ENCODE results near the gene MYPN. TPM values are rescaled to one million over a fixed set of nuclear protein-coding genes. Genes with fewer than 3 reads are reported as not detected.

The MYPN gene
- total and polyA plus RNA-seq, 2 experiments from 2014 or later: not detected

DNA sequence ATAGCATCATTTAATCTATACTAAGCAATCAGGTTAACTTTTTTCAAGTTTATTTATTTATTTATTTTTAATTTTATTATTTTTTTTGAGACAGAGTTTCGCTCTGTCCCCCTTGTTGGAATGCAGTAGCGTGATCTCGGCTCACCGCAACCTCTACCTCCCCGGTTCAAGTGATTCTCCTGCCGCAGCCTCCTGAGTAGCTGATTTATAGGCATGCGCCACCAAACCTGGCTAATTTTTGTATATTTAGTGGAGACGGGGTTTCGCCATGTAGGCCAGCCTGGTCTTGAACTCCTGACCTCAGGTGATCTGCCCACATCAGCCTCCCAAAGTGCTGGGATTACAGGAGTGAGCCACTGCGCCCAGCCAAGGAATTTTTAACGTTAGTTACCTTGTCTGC lies 635 bp upstream of the MYPN start:
- no peak for TF ChIP-seq ZNF462 (CRISPR knock-in tag; IDR thresholded peaks at IDR 0.05)
- TF ChIP-seq POLR2AphosphoS5 (IDR thresholded peaks at IDR 0.05; ENCODE audit: low read depth): no peak
- no peak for TF ChIP-seq STAT1 (IDR thresholded peaks at IDR 0.05; ENCODE audit: unreplicated experiment)
- no peak for TF ChIP-seq EZH2 (IDR thresholded peaks at IDR 0.05; ENCODE audit: low read depth, unreplicated experiment)
- no peak for TF ChIP-seq ETS1 (IDR thresholded peaks at IDR 0.05)
- TF ChIP-seq, protein P1, sequence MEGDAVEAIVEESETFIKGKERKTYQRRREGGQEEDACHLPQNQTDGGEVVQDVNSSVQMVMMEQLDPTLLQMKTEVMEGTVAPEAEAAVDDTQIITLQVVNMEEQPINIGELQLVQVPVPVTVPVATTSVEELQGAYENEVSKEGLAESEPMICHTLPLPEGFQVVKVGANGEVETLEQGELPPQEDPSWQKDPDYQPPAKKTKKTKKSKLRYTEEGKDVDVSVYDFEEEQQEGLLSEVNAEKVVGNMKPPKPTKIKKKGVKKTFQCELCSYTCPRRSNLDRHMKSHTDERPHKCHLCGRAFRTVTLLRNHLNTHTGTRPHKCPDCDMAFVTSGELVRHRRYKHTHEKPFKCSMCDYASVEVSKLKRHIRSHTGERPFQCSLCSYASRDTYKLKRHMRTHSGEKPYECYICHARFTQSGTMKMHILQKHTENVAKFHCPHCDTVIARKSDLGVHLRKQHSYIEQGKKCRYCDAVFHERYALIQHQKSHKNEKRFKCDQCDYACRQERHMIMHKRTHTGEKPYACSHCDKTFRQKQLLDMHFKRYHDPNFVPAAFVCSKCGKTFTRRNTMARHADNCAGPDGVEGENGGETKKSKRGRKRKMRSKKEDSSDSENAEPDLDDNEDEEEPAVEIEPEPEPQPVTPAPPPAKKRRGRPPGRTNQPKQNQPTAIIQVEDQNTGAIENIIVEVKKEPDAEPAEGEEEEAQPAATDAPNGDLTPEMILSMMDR (conservative IDR thresholded peaks at IDR 0.05; ENCODE audit: low read depth in 2 of 2): no peak
- no peak for TF ChIP-seq REST (IDR thresholded peaks at IDR 0.05; ENCODE audit: unreplicated experiment)
- TF ChIP-seq NANOG (IDR thresholded peaks at IDR 0.05; ENCODE audit: borderline replicate concordance): no peak
- TF ChIP-seq EZH2phosphoT487 (IDR thresholded peaks at IDR 0.05; ENCODE audit: unreplicated experiment): no peak
- TF ChIP-seq JUNB (IDR thresholded peaks at IDR 0.05; ENCODE audit: unreplicated experiment): no peak
- no peak for TF ChIP-seq ZNF331 (CRISPR knock-in tag; IDR thresholded peaks at IDR 0.05; ENCODE audit: low read depth)
- TF ChIP-seq CREB1 (CRISPR knock-in tag; IDR thresholded peaks at IDR 0.05; ENCODE audit: low read depth): no peak
- no peak for TF ChIP-seq ZNF114 (CRISPR knock-in tag; IDR thresholded peaks at IDR 0.05)
- no peak overlapping the region for H2AFZ ChIP-seq
- DNase-seq (ENCODE audit: low spot score) (no peak), ATAC-seq (no peak)
- no peak overlapping the region for H3K4me2 ChIP-seq
- no peaks in the 10 kb centered on the region for H3K4me1 ChIP-seq (ENCODE audit: insufficient read depth)
- Mint-ChIP-seq H3K27me3 (ENCODE audit: insufficient read depth, low read depth, poor library complexity) (no peaks in the 10 kb centered on the region), H3K9me3 (no peaks in the 10 kb centered on the region), H3K27ac (no peak overlapping the region), H3K4me1 (peaks cover 7% of the 10 kb centered on the region; the same call in 2 of the 3 replicates), H3K36me3 (ENCODE audit: low read depth) (no peaks in the 10 kb centered on the region), H3K4me3 (no peak overlapping the region)
- H3K36me3 ChIP-seq (ENCODE audit: insufficient read depth): no peaks in the 10 kb centered on the region
- H3K79me2 ChIP-seq (replicated peaks; ENCODE audit: insufficient read depth): no peaks in the 10 kb centered on the region
- H3K9me2 ChIP-seq (ENCODE audit: insufficient read depth): no peaks in the 10 kb centered on the region
- no peaks in the 10 kb centered on the region for H3F3A ChIP-seq (replicated peaks; ENCODE audit: low read depth)
- H3K4me3 ChIP-seq: no peak overlapping the region
- no peaks in the 10 kb centered on the region for H3K27me3 ChIP-seq (ENCODE audit: insufficient read depth)
- no peaks in the 10 kb centered on the region for H4K20me1 ChIP-seq (replicated peaks; ENCODE audit: insufficient read depth)
- no peak overlapping the region for H3K27ac ChIP-seq (ENCODE audit: low read depth)
